Cardiac atrium fibroblast (primary cell): Measurements from ENCODE around the gene SLFN12. TPM values are rescaled to one million over a fixed set of nuclear protein-coding genes. Genes with fewer than 3 reads are reported as not detected.

Source experiments
- total RNA-seq: library from RNA; depleted of rRNA; stranded (reverse); fragments of >200 nt; gene quantifications from 2 replicates; pipeline ENCODE4 v1.2.3, GENCODE V29; 2015

The SLFN12 gene
- total RNA-seq: 23.8 and 33.0 TPM in 2 replicates

DNA sequence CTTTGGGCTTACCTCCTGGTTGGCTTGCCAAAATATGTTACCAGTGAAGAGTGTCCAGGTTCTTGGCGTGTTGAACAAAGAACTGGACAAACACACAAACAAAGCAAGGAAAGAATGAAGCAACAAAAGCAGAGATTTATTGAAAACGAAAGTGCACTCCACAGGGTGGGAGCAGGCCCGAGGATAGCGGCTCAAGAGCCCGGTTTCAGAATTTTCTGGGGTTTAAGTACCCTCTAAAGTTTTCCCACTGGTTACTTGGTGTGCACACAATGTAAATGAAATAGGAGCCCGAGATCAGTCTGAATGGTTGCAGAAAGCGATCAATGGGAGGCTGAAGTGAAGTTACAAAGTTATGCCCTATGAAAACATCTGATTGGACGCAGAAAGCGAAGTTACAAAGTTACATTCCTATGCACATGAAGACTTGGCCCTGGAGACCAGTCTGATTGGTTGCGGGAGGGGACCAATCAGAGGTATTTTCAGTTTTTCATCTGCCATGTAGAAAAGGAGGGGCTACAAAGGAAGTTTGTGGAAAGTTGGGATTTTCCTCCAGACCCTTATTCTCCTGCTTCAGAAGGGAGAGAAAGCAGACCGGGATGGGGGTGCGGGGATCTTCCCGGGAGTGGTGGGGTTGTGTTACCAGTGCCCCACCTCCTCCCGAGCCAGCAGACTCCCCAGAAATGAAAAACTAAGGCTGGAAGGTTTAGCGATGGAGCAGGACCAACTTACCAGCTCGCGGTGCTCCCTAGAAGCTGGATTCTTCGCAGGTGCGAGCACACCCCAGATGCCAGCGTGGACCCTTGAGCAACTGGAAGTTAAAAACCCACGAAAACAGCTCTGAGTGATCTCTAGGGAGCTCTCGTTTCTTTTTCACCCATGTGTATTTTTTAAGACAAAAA, at the start of gene SLFN12:
TSS of gene SLFN12 (minus strand) at position 325 of the 899 bp plus-strand sequence. CDS start 9,472 bp downstream, outside the sequence.

GRCh38 chr17:35448214-35448898, 16.1 kb upstream of the SLFN12 start, which contains the start of gene SLFN13:
Gene SLFN13, minus strand, starts transcription at chr17:35448766. Its CDS starts 3,086 bp downstream, at chr17:35445680.

DNA sequence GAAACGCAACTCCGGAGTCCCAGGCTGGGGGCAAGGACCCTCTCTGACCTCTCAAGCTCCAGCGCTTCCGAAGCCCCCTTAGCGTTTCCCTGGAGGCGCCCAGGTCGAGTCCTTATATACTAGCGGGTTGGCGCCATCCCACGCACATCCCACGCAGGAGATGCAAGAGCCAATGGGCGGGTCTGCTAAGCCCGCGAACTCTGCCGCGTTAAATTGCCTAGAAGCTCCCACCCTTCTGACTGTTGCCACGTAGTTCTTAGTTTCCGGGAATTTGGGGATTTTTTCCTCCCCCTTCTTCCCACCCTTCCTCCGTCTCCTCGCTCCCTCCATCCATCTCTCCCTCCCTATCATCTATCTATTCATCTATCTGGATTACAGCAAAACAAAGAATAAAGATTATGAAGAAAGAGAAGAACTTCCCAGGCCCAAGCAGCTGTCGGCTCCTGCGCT, 58.7 kb downstream of the SLFN12 start, which contains the start of gene SLFN11:
TSS of gene SLFN11 (minus strand) at position 88 of the 450 bp plus-strand sequence. CDS start 9,814 bp downstream, outside the sequence.

Other genes with a start within 250 kb of the SLFN12 start
- not detected in 2 replicates for gene SLC35G3, start 238.1 kb downstream of the SLFN12 start, total RNA-seq
- gene SLFN5, start 189.4 kb downstream of the SLFN12 start, total RNA-seq: 31.2 and 38.9 TPM in 2 replicates
- 49.6 and 50.1 TPM in 2 replicates for gene SLFN11, start 58.9 kb downstream of the SLFN12 start, total RNA-seq
- 1.5 and 2.2 TPM in 2 replicates for gene SLFN13, start 16.3 kb upstream of the SLFN12 start, total RNA-seq
- gene SLFN12L, start 105.2 kb upstream of the SLFN12 start, total RNA-seq: not detected in 2 replicates
- gene SLFN14, start 128.3 kb upstream of the SLFN12 start, total RNA-seq: not detected in 2 replicates
- gene PEX12, start 146.1 kb upstream of the SLFN12 start, total RNA-seq: 4.3 and 7.5 TPM in 2 replicates
- gene AP2B1, start 154.8 kb upstream of the SLFN12 start, total RNA-seq: 50.4 and 62.0 TPM in 2 replicates